WTC11 (cell line): Measurements from ENCODE around the gene MRPL34. TPM values are rescaled to one million over a fixed set of nuclear protein-coding genes. Genes with fewer than 3 reads are reported as not detected.
A peak's percentile ranks its signal among the peaks of the same experiment; 100 is the strongest.

Source experiments
- ATAC-seq: fragments of 200-7000 bp; cut with Tn5 transposase; 2 replicates; pipeline ENCODE4 v1.10.0; 2021; ENCODE audit warnings: mild to moderate bottlenecking, moderate library complexity
- CTCF ChIA-PET: fragments of 300-600 bp; sonication (Branson Sonifier 250); formaldehyde crosslinking; loops from one replicate; lab custom pipeline; 2021; ENCODE audit warnings: antibody characterized with exemption; lab: Charles Lee
- POLR2A ChIA-PET: fragments of 350-600 bp; sonication (Branson Sonifier 250); formaldehyde crosslinking; loops from one replicate; lab custom pipeline; 2021; ENCODE audit warnings: antibody characterized with exemption; lab: Charles Lee
- DNase-seq: peaks from one replicate; pipeline ENCODE4 v3.0.0; 2021; ENCODE audit warnings: low spot score
- H3K27ac Mint-ChIP-seq: 2 replicates; pipeline ENCODE4 v1.8.0; 2021; ENCODE audit warnings: mixed read lengths
- H3K27me3 Mint-ChIP-seq: 2 replicates; pipeline ENCODE4 v1.8.0; 2021; ENCODE audit warnings: low read depth, mild to moderate bottlenecking, moderate library complexity, mixed read lengths
- H3K36me3 Mint-ChIP-seq: 2 replicates; pipeline ENCODE4 v1.8.0; 2021; ENCODE audit warnings: mixed read lengths
- H3K4me1 Mint-ChIP-seq: 2 replicates; pipeline ENCODE4 v1.8.0; 2022; ENCODE audit warnings: mixed read lengths
- H3K4me3 Mint-ChIP-seq: 2 replicates; pipeline ENCODE4 v1.8.0; 2021; ENCODE audit warnings: mild to moderate bottlenecking, moderate library complexity, mixed read lengths
- H3K9me3 Mint-ChIP-seq: 2 replicates; pipeline ENCODE4 v1.8.0; 2021; ENCODE audit warnings: mixed read lengths
- ARID4B ChIP-seq: sonication (generic); formaldehyde crosslinking; IDR thresholded peaks from 2 replicates; pipeline ENCODE4 v1.8.0; 2023; ENCODE audit warnings: missing genetic modification reagents, mild to moderate bottlenecking, borderline replicate concordance
- CBFB ChIP-seq: sonication (generic); formaldehyde crosslinking; IDR thresholded peaks from 2 replicates; pipeline ENCODE4 v1.8.1; 2022; ENCODE audit warnings: mild to moderate bottlenecking, low read depth, missing genetic modification reagents
- FOXJ3 ChIP-seq: sonication (generic); formaldehyde crosslinking; IDR thresholded peaks from 2 replicates; pipeline ENCODE4 v1.9.0; 2021; ENCODE audit warnings: missing genetic modification reagents, mild to moderate bottlenecking, borderline replicate concordance
- HMGA2 ChIP-seq: fragments of 250-450 bp; sonication (Bioruptor Pico); IDR thresholded peaks from 2 replicates; pipeline ENCODE4 v1.4.0; 2021; ENCODE audit warnings: mild to moderate bottlenecking, moderate library complexity
- KAT7 ChIP-seq: sonication (generic); formaldehyde crosslinking; IDR thresholded peaks from 2 replicates; pipeline ENCODE4 v1.8.1; 2023; ENCODE audit warnings: missing genetic modification reagents, mild to moderate bottlenecking, borderline replicate concordance
- NFATC4 ChIP-seq: fragments of 250-450 bp; sonication (Bioruptor Pico); IDR thresholded peaks from 2 replicates; pipeline ENCODE4 v1.9.0; 2021; ENCODE audit warnings: mild to moderate bottlenecking
- ZNF425 ChIP-seq: fragments of 250-450 bp; sonication (Bioruptor Pico); conservative IDR thresholded peaks from 2 replicates; pipeline ENCODE4 v1.9.0; 2021; ENCODE audit warnings: mild to moderate bottlenecking
- total RNA-seq: library from RNA; stranded (reverse); gene quantifications from 3 replicates; pipeline ENCODE4 v1.2.3, GENCODE V29; 2021
- TF ChIP-seq, protein P1 (sequence below): fragments of 250-450 bp; sonication (Bioruptor Pico); IDR thresholded peaks from 2 replicates; pipeline ENCODE4 v1.9.0; 2021; ENCODE audit warnings: mild to moderate bottlenecking, borderline replicate concordance
- TF ChIP-seq, protein P2 (sequence below): sonication (generic); formaldehyde crosslinking; IDR thresholded peaks from 2 replicates; pipeline ENCODE4 v1.8.0; 2022; ENCODE audit warnings: missing genetic modification reagents
- TF ChIP-seq, protein P3 (sequence below): fragments of 250-450 bp; sonication (Bioruptor Pico); IDR thresholded peaks from 2 replicates; pipeline ENCODE4 v1.9.0; 2021; ENCODE audit warnings: mild to moderate bottlenecking
- TF ChIP-seq, protein P4 (sequence below): sonication (generic); formaldehyde crosslinking; IDR thresholded peaks from 2 replicates; pipeline ENCODE4 v1.8.0; 2022; ENCODE audit warnings: mild to moderate bottlenecking, missing genetic modification reagents

The MRPL34 gene
- total RNA-seq, 1 experiment from 2014 or later: 130 TPM

DNA sequence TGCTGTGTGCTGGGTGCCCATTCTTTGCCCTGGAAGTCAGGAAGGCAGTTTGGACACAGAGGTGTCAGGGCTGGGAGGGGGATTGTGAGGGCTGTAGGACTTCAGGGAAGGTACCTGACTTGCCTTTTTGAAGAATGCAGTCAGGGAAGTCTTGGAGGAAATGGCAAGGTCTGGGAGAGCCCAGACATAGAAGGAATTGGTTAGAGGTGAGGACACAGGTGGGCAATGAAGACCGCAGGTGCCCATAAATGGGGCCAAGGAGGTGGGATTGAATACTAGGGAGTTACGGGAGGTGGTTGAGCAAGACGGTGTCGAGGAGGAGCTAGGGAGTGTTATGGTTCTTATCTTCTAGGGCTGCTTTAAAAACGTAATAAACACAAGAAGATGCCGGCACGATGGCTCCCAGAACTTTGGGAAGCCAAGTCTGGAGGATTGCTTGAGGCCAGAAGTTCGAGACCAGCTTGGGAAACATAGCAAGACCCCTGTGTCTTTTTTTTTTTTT is 2.3 kb downstream of the MRPL34 start (continued):
- TF ChIP-seq, protein P1, sequence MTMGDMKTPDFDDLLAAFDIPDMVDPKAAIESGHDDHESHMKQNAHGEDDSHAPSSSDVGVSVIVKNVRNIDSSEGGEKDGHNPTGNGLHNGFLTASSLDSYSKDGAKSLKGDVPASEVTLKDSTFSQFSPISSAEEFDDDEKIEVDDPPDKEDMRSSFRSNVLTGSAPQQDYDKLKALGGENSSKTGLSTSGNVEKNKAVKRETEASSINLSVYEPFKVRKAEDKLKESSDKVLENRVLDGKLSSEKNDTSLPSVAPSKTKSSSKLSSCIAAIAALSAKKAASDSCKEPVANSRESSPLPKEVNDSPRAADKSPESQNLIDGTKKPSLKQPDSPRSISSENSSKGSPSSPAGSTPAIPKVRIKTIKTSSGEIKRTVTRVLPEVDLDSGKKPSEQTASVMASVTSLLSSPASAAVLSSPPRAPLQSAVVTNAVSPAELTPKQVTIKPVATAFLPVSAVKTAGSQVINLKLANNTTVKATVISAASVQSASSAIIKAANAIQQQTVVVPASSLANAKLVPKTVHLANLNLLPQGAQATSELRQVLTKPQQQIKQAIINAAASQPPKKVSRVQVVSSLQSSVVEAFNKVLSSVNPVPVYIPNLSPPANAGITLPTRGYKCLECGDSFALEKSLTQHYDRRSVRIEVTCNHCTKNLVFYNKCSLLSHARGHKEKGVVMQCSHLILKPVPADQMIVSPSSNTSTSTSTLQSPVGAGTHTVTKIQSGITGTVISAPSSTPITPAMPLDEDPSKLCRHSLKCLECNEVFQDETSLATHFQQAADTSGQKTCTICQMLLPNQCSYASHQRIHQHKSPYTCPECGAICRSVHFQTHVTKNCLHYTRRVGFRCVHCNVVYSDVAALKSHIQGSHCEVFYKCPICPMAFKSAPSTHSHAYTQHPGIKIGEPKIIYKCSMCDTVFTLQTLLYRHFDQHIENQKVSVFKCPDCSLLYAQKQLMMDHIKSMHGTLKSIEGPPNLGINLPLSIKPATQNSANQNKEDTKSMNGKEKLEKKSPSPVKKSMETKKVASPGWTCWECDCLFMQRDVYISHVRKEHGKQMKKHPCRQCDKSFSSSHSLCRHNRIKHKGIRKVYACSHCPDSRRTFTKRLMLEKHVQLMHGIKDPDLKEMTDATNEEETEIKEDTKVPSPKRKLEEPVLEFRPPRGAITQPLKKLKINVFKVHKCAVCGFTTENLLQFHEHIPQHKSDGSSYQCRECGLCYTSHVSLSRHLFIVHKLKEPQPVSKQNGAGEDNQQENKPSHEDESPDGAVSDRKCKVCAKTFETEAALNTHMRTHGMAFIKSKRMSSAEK (CRISPR knock-in tag): no peak
- TF ChIP-seq ZNF425 (CRISPR knock-in tag): no peak
- TF ChIP-seq, protein P2, sequence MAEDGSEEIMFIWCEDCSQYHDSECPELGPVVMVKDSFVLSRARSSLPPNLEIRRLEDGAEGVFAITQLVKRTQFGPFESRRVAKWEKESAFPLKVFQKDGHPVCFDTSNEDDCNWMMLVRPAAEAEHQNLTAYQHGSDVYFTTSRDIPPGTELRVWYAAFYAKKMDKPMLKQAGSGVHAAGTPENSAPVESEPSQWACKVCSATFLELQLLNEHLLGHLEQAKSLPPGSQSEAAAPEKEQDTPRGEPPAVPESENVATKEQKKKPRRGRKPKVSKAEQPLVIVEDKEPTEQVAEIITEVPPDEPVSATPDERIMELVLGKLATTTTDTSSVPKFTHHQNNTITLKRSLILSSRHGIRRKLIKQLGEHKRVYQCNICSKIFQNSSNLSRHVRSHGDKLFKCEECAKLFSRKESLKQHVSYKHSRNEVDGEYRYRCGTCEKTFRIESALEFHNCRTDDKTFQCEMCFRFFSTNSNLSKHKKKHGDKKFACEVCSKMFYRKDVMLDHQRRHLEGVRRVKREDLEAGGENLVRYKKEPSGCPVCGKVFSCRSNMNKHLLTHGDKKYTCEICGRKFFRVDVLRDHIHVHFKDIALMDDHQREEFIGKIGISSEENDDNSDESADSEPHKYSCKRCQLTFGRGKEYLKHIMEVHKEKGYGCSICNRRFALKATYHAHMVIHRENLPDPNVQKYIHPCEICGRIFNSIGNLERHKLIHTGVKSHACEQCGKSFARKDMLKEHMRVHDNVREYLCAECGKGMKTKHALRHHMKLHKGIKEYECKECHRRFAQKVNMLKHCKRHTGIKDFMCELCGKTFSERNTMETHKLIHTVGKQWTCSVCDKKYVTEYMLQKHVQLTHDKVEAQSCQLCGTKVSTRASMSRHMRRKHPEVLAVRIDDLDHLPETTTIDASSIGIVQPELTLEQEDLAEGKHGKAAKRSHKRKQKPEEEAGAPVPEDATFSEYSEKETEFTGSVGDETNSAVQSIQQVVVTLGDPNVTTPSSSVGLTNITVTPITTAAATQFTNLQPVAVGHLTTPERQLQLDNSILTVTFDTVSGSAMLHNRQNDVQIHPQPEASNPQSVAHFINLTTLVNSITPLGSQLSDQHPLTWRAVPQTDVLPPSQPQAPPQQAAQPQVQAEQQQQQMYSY (CRISPR knock-in tag): no peak

- H3K4me3 Mint-ChIP-seq: peak within 1 kb of the TSS; percentile 89
- H3K4me1 Mint-ChIP-seq: peaks cover 31% of the 10 kb centered on the region
- H3K36me3 Mint-ChIP-seq: peaks cover 8% of the 10 kb centered on the region
- CTCF ChIA-PET: interaction anchor here (0.6 to 3.1 kb wide), 21 partner anchors 12 to 868 kb away, joined by 3 to 35 read pairs (median 4); partner anchors contain the start of genes BABAM1, MVB12A and OCEL1
- DNase-seq (peak; percentile 100), ATAC-seq (peak; percentile 85)
- H3K27ac Mint-ChIP-seq: peak within 1 kb of the TSS; percentile 95
- POLR2A ChIA-PET: interaction anchor here (0.5 to 2.4 kb wide), 14 partner anchors 12 to 185 kb away, joined by 3 to 10 read pairs (median 5); partner anchors contain the start of genes ANO8, BABAM1 and USE1
- no peaks in the 10 kb centered on the region for H3K9me3 Mint-ChIP-seq
- H3K27me3 Mint-ChIP-seq: no peaks in the 10 kb centered on the region
- TF ChIP-seq, protein P2 (CRISPR knock-in tag): no peak
- TF ChIP-seq NFATC4 (no peak), FOXJ3 (CRISPR knock-in tag) (no peak), HMGA2 (CRISPR knock-in tag) (no peak), ARID4B (no peak), KAT7 (CRISPR knock-in tag) (0 out of 2 replicates have a peak, but pooled peaks have one; percentile 48), CBFB (no peak)
- TF ChIP-seq, protein P3, sequence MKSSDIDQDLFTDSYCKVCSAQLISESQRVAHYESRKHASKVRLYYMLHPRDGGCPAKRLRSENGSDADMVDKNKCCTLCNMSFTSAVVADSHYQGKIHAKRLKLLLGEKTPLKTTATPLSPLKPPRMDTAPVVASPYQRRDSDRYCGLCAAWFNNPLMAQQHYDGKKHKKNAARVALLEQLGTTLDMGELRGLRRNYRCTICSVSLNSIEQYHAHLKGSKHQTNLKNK (CRISPR knock-in tag): no peak
- TF ChIP-seq, protein P4, sequence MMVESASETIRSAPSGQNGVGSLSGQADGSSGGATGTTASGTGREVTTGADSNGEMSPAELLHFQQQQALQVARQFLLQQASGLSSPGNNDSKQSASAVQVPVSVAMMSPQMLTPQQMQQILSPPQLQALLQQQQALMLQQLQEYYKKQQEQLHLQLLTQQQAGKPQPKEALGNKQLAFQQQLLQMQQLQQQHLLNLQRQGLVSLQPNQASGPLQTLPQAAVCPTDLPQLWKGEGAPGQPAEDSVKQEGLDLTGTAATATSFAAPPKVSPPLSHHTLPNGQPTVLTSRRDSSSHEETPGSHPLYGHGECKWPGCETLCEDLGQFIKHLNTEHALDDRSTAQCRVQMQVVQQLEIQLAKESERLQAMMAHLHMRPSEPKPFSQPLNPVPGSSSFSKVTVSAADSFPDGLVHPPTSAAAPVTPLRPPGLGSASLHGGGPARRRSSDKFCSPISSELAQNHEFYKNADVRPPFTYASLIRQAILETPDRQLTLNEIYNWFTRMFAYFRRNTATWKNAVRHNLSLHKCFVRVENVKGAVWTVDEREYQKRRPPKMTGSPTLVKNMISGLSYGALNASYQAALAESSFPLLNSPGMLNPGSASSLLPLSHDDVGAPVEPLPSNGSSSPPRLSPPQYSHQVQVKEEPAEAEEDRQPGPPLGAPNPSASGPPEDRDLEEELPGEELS (CRISPR knock-in tag): 0 out of 2 replicates have a peak, but pooled peaks have one; percentile 33
These were observed 3.7 kb downstream of the MRPL34 start, which contains the start of gene DDA1 for GRCh38 chr19:17309198-17309964. DDA1 (plus strand) TSS chr19:17309563; CDS start chr19:17309655, 92 bp downstream.
